Liver (tissue), 9 donors: ENCODE measurements around the gene AMER1. TPM values are rescaled to one million over a fixed set of nuclear protein-coding genes. Genes with fewer than 3 reads are reported as not detected.

ENCODE experiments used
- DNase-seq: peaks from one replicate; pipeline ENCODE4 v3.0.0-alpha.2; 2017; ENCODE audit warnings: low spot score
- H3K27ac ChIP-seq, 2 donors: one replicate each; pipeline ENCODE4 v1.7.0; 2013; ENCODE audit warnings: inconsistent platforms in 2 of 2, low read length in 2 of 2, control low read depth in 1 of 2, low read depth in 1 of 2, mild to moderate bottlenecking in 1 of 2
- H3K27me3 ChIP-seq, 4 donors: one replicate each; pipeline versions ENCODE4 v1.6.1 to v1.7.0; 2013; ENCODE audit warnings: low read length in 3 of 4, inconsistent platforms in 1 of 4, mild to moderate bottlenecking in 1 of 4, moderate library complexity in 1 of 4; ENCODE audit not compliant: control insufficient read depth in 4 of 4, insufficient read depth in 4 of 4
- H3K36me3 ChIP-seq, 4 donors: one replicate each; pipeline versions ENCODE4 v1.6.1 to v1.7.0; 2013; ENCODE audit warnings: low read length in 3 of 4, mild to moderate bottlenecking in 3 of 4, low read depth in 1 of 4, moderate library complexity in 1 of 4; ENCODE audit not compliant: control insufficient read depth in 4 of 4, insufficient read depth in 3 of 4
- H3K4me1 ChIP-seq, 4 donors: one replicate each; pipeline versions ENCODE4 v1.6.1 to v1.7.0; 2013; ENCODE audit warnings: low read length in 3 of 4, mild to moderate bottlenecking in 3 of 4, moderate library complexity in 1 of 4; ENCODE audit not compliant: control insufficient read depth in 4 of 4, insufficient read depth in 4 of 4
- H3K4me3 ChIP-seq, 3 donors: one replicate each; pipeline versions ENCODE4 v1.6.1 to v1.7.0; 2013; ENCODE audit warnings: low read length in 3 of 3, control low read depth in 1 of 3, low read depth in 1 of 3, mild to moderate bottlenecking in 1 of 3
- H3K9ac ChIP-seq, 2 donors: one replicate each; pipeline ENCODE4 v1.7.0; 2013; ENCODE audit warnings: low read length in 2 of 2, mild to moderate bottlenecking in 2 of 2, moderate library complexity in 2 of 2, control low read depth in 1 of 2, low read depth in 1 of 2
- H3K9me3 ChIP-seq, 4 donors: one replicate each; pipeline versions ENCODE4 v1.6.1 to v1.7.0; 2013; ENCODE audit warnings: low read length in 3 of 4; ENCODE audit not compliant: control insufficient read depth in 4 of 4
- EGR1 ChIP-seq, 2 donors: IDR thresholded peaks; 2 replicates each; pipeline ENCODE4 v1.6.1; 2016 to 2018; ENCODE audit warnings: antibody characterized with exemption in 2 of 2, low read depth in 2 of 2
- FOXA1 ChIP-seq: IDR thresholded peaks from 2 replicates; pipeline ENCODE4 v1.6.1; 2016; ENCODE audit warnings: antibody characterized with exemption
- FOXA2 ChIP-seq: IDR thresholded peaks from 2 replicates; pipeline ENCODE4 v1.6.1; 2016; ENCODE audit warnings: antibody characterized with exemption
- GABPA ChIP-seq, 2 donors: IDR thresholded peaks in 1 of 2; conservative IDR thresholded peaks in 1 of 2; 2 replicates each; pipeline ENCODE4 v1.6.1; 2016; ENCODE audit warnings: antibody characterized with exemption in 2 of 2, mild to moderate bottlenecking in 1 of 2, moderate library complexity in 1 of 2
- HNF4A ChIP-seq, 2 donors: conservative IDR thresholded peaks; 2 replicates each; pipeline ENCODE4 v1.6.1; 2016; ENCODE audit warnings: antibody characterized with exemption in 2 of 2, mild to moderate bottlenecking in 2 of 2
- HNF4G ChIP-seq: IDR thresholded peaks from 2 replicates; pipeline ENCODE4 v1.6.1; 2016; ENCODE audit warnings: antibody characterized with exemption
- JUND ChIP-seq, 2 donors: IDR thresholded peaks; 2 replicates each; pipeline ENCODE4 v1.6.1; 2016; ENCODE audit warnings: antibody characterized with exemption in 2 of 2
- NR2F2 ChIP-seq: IDR thresholded peaks from 2 replicates; pipeline ENCODE4 v1.6.1; 2016; ENCODE audit warnings: antibody characterized with exemption
- RAD21 ChIP-seq, 2 donors: IDR thresholded peaks; 2 replicates each; pipeline ENCODE4 v1.6.1; 2016; ENCODE audit warnings: antibody characterized with exemption in 2 of 2, mild to moderate bottlenecking in 2 of 2
- RXRA ChIP-seq, 2 donors: IDR thresholded peaks; 2 replicates each; pipeline ENCODE4 v1.6.1; 2017 to 2018; ENCODE audit warnings: antibody characterized with exemption in 2 of 2, mild to moderate bottlenecking in 1 of 2
- SP1 ChIP-seq: IDR thresholded peaks from 2 replicates; pipeline ENCODE4 v1.6.1; 2018; ENCODE audit warnings: antibody characterized with exemption, mild to moderate bottlenecking
- TAF1 ChIP-seq: conservative IDR thresholded peaks from 2 replicates; pipeline ENCODE4 v1.6.1; 2016; ENCODE audit warnings: antibody characterized with exemption, mild to moderate bottlenecking
- YY1 ChIP-seq: IDR thresholded peaks from 2 replicates; pipeline ENCODE4 v1.6.1; 2016; ENCODE audit warnings: antibody characterized with exemption, mild to moderate bottlenecking
- WGBS: extraction: QIAGEN DNeasy Blood & Tissue Kit; methylation state at CpG from one replicate; pipeline ENCODE4 v1.1.7; 2013; 5-methylcytosine and 5-hydroxymethylcytosine counted together
- polyA plus RNA-seq, 2 donors: library from polyadenylated mRNA; stranded (reverse) in 1 of 2; unstranded in 1 of 2; fragments of 200-250 nt in 1 of 2; fragments of >200 nt in 1 of 2; fragmentation: Nextera tagmentation in 1 of 2; extraction: Ambion mirVana in 1 of 2; gene quantifications; one replicate each; pipeline versions ENCODE4 v1.2.1 to v1.2.3, GENCODE V29; 2013 to 2015
- total RNA-seq, 2 donors: library from RNA; depleted of rRNA; stranded (reverse); fragments of >200 nt; gene quantifications; one replicate each; pipeline ENCODE4 v1.2.3, GENCODE V29; 2014
- TF ChIP-seq, protein P1 (sequence below): IDR thresholded peaks from 2 replicates; pipeline ENCODE4 v1.6.1; 2016; ENCODE audit warnings: antibody characterized with exemption, mild to moderate bottlenecking
- TF ChIP-seq, protein P2 (sequence below): IDR thresholded peaks from 2 replicates; pipeline ENCODE4 v1.6.1; 2016; ENCODE audit warnings: antibody characterized with exemption
- TF ChIP-seq, protein P3 (sequence below): IDR thresholded peaks from 2 replicates; pipeline ENCODE4 v1.6.1; 2016; ENCODE audit warnings: antibody characterized with exemption
- donor health status: healthy.
- donor health status: healthy.
- donor health status: healthy.
- donor health status: healthy.
- donor health status: healthy.

The AMER1 gene
- total and polyA plus RNA-seq, 4 donors: 0.40 to 5.2 (median 2.0) TPM

DNA sequence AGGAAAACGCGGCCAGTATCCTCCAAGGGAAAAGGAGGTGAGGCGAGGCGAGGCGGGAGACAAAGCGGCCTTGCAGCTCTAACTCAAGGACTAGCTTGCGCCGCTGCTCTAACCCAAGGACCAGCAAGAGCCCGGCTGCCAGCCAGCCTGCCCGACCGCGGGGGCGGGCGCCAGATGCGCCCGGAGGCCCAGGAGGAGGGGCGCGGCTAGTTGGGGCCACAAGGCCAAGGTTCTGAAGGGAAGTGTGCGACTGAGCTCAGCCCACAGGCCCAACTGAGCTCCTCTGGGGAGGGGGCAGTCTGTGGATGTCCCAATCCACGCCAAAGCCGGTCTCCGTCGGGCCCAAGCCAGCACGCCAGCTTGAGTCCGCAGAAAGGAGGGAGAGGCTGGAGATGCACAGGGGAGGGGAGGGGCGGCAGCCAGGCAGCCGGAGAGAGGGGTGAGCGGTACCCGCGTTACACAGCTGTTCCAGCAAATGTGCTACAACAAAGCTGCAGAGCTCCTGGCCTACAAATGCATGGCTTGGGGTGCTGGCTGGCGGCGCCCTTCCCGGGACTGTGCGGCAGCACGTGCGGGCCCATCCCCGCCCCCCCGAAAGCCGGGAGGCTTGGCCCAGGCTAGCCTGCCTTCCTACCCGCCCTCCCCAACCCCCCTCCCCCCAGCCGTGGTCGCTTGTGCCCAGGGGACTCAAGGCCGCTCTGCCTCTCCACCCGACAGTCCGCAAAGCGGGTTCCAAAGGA, 637 bp downstream of the AMER1 start:
- peak overlapping the region; percentile 91 to 96 for H3K27ac ChIP-seq
- peaks cover 0 to 32% (median 20%) of the 10 kb centered on the region in 4 donors for H3K4me1 ChIP-seq
- WGBS: under 1% methylated on average over 46 of the region's 46 CpGs
- DNase-seq: peak; percentile 37
- peak overlapping the region in 1 of 2 donors; percentile 14 for H3K9ac ChIP-seq
- H3K9me3 ChIP-seq: no peaks in the 10 kb centered on the region
- H3K27me3 ChIP-seq: no peaks in the 10 kb centered on the region
- TF ChIP-seq RXRA (IDR thresholded peaks at IDR 0.05) (no peak), TAF1 (no peak), FOXA2 (no peak), EGR1 (IDR thresholded peaks at IDR 0.05; ENCODE audit: low read depth in 2 of 2) (no peak), HNF4G (no peak), HNF4A (conservative IDR thresholded peaks at IDR 0.05) (no peak)
- TF ChIP-seq, protein P1, sequence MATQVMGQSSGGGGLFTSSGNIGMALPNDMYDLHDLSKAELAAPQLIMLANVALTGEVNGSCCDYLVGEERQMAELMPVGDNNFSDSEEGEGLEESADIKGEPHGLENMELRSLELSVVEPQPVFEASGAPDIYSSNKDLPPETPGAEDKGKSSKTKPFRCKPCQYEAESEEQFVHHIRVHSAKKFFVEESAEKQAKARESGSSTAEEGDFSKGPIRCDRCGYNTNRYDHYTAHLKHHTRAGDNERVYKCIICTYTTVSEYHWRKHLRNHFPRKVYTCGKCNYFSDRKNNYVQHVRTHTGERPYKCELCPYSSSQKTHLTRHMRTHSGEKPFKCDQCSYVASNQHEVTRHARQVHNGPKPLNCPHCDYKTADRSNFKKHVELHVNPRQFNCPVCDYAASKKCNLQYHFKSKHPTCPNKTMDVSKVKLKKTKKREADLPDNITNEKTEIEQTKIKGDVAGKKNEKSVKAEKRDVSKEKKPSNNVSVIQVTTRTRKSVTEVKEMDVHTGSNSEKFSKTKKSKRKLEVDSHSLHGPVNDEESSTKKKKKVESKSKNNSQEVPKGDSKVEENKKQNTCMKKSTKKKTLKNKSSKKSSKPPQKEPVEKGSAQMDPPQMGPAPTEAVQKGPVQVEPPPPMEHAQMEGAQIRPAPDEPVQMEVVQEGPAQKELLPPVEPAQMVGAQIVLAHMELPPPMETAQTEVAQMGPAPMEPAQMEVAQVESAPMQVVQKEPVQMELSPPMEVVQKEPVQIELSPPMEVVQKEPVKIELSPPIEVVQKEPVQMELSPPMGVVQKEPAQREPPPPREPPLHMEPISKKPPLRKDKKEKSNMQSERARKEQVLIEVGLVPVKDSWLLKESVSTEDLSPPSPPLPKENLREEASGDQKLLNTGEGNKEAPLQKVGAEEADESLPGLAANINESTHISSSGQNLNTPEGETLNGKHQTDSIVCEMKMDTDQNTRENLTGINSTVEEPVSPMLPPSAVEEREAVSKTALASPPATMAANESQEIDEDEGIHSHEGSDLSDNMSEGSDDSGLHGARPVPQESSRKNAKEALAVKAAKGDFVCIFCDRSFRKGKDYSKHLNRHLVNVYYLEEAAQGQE: no peak
- H3K36me3 ChIP-seq: no peaks in the 10 kb centered on the region
- H3K4me3 ChIP-seq: peak overlapping the region; percentile 67 to 82 (median 75)

DNA sequence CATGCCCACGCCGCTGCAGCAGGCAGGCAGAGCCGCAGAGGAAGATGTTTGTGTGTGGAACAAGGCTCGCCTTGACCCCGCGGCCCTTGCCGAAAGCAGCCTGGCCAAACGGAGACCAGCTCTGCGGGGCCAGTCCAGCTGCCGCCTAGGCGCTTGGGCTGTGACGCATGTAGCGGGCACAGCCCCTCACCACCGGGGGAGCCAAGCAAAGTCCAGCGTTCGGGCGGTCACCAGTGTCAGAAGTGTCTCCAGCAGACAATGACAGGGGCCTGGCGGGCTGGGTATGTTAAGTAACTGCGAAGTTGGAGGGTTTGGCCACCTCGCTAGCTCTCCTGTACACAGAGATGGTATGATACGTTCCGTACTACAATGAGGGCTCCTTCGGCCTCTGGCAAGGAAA, 1.3 kb downstream of the AMER1 start:
- Histone ChIP-seq H3K36me3 (no peaks in the 10 kb centered on the region), H3K27me3 (no peaks in the 10 kb centered on the region), H3K27ac (peak overlapping the region; percentile 70 to 91), H3K9me3 (no peaks in the 10 kb centered on the region), H3K9ac (peak overlapping the region in 1 of 2 donors; percentile 14), H3K4me1 (peaks cover 0 to 32% (median 20%) of the 10 kb centered on the region in 4 donors), H3K4me3 (peak overlapping the region in 2 of 3 donors; percentile 75 to 82)
- peak; percentile 40 for DNase-seq
- WGBS: 16% methylated on average over 23 of the region's 23 CpGs
- TF ChIP-seq EGR1 (IDR thresholded peaks at IDR 0.05; ENCODE audit: low read depth in 2 of 2) (no peak), HNF4A (conservative IDR thresholded peaks at IDR 0.05) (peak; percentile 69 to 76), HNF4G (peak; percentile 43), RXRA (IDR thresholded peaks at IDR 0.05) (peak; percentile 63 to 66), SP1 (peak; percentile 64), RAD21 (IDR thresholded peaks at IDR 0.05) (peak in 1 of 2 donors; percentile 4)

DNA sequence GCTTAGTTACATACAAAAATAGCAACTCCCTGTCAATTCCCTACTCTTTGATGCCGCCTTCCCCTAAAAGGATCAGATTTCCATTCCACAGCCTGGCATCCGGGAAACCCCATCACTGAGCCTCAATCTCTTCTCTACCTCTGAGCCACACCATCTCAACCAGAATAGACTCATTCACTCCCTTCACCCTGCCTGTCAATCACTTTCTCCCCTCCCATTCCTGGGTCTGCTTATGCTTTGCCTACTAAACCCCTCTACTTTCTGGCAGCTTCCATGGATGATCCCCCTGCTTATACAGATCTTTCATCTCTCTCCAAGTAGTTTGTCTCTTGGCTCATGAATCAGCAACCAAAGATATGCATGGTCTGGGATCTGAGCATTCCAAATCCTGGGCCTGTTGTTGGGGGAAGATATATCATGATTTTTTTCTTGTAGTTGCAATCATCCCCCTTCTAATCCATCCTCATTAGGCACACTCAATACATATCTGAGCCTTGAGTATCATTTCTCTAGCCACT, 2.6 kb downstream of the AMER1 start:
- peak overlapping the region in 1 of 2 donors; percentile 91 for H3K27ac ChIP-seq
- H3K4me1 ChIP-seq: peaks cover 0 to 43% (median 24%) of the 10 kb centered on the region in 4 donors
- no peak overlapping the region for H3K4me3 ChIP-seq
- H3K27me3 ChIP-seq: no peaks in the 10 kb centered on the region
- 84% methylated on average over 2 of the region's 2 CpGs for WGBS
- no peak overlapping the region for H3K9ac ChIP-seq
- no peaks in the 10 kb centered on the region for H3K36me3 ChIP-seq
- DNase-seq: no peak
- no peaks in the 10 kb centered on the region for H3K9me3 ChIP-seq
- TF ChIP-seq HNF4G: no peak
- no peak for TF ChIP-seq SP1
- no peak for TF ChIP-seq YY1
- no peak for TF ChIP-seq TAF1
- TF ChIP-seq, protein P2, sequence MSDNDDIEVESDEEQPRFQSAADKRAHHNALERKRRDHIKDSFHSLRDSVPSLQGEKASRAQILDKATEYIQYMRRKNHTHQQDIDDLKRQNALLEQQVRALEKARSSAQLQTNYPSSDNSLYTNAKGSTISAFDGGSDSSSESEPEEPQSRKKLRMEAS: no peak
- no peak for TF ChIP-seq RXRA (IDR thresholded peaks at IDR 0.05)
- TF ChIP-seq NR2F2: no peak
- TF ChIP-seq RAD21 (IDR thresholded peaks at IDR 0.05): no peak
- no peak for TF ChIP-seq GABPA (IDR thresholded peaks at IDR 0.05 in 1 of 2, conservative IDR thresholded peaks at IDR 0.05 in 1 of 2)
- TF ChIP-seq HNF4A (conservative IDR thresholded peaks at IDR 0.05): no peak
- TF ChIP-seq FOXA2: no peak
- TF ChIP-seq, protein P1: no peak
- TF ChIP-seq, protein P3, sequence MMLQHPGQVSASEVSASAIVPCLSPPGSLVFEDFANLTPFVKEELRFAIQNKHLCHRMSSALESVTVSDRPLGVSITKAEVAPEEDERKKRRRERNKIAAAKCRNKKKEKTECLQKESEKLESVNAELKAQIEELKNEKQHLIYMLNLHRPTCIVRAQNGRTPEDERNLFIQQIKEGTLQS: no peak
- TF ChIP-seq EGR1 (IDR thresholded peaks at IDR 0.05; ENCODE audit: low read depth in 2 of 2): no peak
- TF ChIP-seq JUND (IDR thresholded peaks at IDR 0.05): no peak
- TF ChIP-seq FOXA1: no peak
